KBM-7 (cell line): ENCODE results near the gene LYPD1.

Experiments used
- DNase-seq: peaks from one replicate; pipeline ENCODE4 v3.0.0-alpha.2; 2015
- in situ Hi-C: fragments of 300-500 bp; cut with MboI; formaldehyde crosslinking; loops from 2 replicates; pipeline ENCODE4 v1.14.3; 2020; ENCODE audit warnings: low sequenced_read_pairs, low pct_unique_long_range_greater_than_20kb, mixed read lengths

Gene LYPD1

GRCh38 chr2:132670496-132671150 lies 618 bp upstream of the LYPD1 start:
- DNase-seq, result no peak

GRCh38 chr2:132668987-132669907 lies 758 bp downstream of the LYPD1 start:
- no peak for DNase-seq
- in situ Hi-C loops, result no loop called here

More at GRCh38 chr2:132670496-132671150, 618 bp upstream of the LYPD1 start:
- in situ Hi-C loops, result no loop called here

GRCh38 chr2:132668189-132668823 lies 1.7 kb downstream of the LYPD1 start:
- in situ Hi-C loops, result no loop called here
- no peak for DNase-seq

DNA sequence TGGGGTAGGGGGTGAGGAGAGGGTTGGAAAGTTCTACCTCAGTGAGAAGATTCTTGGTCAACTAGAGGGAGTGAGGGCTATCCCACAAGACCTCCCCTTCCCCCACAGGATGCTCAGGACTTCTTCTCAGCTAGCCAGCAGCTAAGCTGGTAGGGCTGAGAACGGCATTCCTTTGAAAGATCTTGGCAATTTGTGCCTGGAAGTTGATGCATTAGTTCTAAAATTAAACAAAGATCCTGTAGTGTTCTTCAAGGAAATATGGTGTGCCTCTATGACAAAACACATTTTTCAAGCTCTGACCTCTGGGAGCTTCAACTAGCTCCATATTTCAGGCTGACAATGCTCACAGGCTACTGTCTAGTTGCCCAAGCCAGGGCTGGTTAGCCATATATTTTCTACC lies 2.3 kb downstream of the LYPD1 start:
- no peak for DNase-seq
- in situ Hi-C loops, result no loop called here

GRCh38 chr2:132665401-132666140 lies 4.4 kb downstream of the LYPD1 start:
- no peak for DNase-seq
- in situ Hi-C loops, result no loop called here

- DNase-seq, result no peak
- in situ Hi-C loops, result no loop called here
Observed at GRCh38 chr2:132664096-132664495, 5.9 kb downstream of the LYPD1 start.

GRCh38 chr2:132662732-132663131 lies 7.3 kb downstream of the LYPD1 start:
- in situ Hi-C loops, result no loop called here
- DNase-seq, result no peak

DNA sequence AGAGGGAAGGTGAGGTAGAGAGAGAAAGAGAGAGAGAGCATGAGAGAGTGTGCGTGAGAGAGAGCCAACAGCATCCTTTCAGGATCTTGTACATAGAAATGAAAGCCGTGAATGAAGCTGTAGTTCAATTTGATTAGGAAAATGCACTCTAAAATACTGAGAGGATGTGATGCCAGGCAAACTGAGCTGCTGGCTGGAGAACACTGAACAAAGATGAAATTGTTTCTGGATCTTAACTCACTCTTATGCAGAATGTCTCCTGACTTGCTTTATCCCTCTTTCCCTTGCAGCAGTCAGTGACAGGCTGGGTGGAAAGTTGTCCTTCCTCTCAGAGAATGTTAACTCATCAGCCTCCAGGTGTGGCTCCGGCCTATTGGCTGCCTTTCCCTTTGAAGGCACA lies 10.7 kb downstream of the LYPD1 start:
- in situ Hi-C loops, result no loop called here
- DNase-seq, result no peak

GRCh38 chr2:132656266-132656975 lies 13.6 kb downstream of the LYPD1 start:
- in situ Hi-C loops, result no loop called here
- DNase-seq, result no peak

DNA sequence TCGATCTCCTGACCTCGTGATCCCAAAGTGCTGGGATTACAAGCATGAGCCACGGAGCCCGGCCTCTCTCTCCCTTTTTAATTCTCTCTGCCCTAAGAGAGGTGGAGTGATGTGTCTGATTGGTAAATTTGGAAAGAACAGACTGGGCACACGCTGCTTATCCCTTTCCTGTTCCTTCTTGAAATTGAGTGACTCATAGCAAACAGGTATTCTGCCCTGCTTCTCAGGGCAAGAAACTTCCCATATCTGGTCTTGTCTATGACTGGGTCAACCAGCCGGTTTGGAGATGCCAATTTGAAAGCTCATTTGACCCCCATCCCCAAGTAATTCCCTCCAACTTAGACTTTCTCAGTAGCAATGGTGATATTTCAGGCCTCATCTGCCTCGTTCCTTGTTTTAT lies 15.0 kb downstream of the LYPD1 start:
- in situ Hi-C loops, result no loop called here
- DNase-seq, result no peak

DNA sequence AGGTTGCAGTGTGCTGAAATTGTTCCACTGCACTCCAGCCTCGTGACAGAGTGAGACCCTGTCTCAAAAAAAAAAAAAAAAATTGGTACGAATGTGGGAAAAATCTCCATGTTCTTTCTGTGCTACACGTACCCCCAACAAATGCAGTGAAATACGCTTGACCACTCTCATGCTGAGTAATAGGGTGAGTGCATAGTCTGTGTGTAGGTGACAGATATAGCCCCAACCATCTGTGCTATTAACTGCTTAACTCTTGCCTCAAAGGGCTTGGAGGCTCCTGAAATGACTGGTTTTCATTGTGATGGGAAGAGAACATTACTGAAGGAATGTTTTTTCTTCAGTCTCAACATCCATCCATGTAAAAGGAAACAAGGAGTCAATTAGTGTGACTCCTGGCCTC lies 15.7 kb downstream of the LYPD1 start:
- in situ Hi-C loops, result no loop called here
- DNase-seq, result no peak

GRCh38 chr2:132652474-132652873 lies 17.5 kb downstream of the LYPD1 start:
- no peak for DNase-seq
- in situ Hi-C loops, result no loop called here

DNA sequence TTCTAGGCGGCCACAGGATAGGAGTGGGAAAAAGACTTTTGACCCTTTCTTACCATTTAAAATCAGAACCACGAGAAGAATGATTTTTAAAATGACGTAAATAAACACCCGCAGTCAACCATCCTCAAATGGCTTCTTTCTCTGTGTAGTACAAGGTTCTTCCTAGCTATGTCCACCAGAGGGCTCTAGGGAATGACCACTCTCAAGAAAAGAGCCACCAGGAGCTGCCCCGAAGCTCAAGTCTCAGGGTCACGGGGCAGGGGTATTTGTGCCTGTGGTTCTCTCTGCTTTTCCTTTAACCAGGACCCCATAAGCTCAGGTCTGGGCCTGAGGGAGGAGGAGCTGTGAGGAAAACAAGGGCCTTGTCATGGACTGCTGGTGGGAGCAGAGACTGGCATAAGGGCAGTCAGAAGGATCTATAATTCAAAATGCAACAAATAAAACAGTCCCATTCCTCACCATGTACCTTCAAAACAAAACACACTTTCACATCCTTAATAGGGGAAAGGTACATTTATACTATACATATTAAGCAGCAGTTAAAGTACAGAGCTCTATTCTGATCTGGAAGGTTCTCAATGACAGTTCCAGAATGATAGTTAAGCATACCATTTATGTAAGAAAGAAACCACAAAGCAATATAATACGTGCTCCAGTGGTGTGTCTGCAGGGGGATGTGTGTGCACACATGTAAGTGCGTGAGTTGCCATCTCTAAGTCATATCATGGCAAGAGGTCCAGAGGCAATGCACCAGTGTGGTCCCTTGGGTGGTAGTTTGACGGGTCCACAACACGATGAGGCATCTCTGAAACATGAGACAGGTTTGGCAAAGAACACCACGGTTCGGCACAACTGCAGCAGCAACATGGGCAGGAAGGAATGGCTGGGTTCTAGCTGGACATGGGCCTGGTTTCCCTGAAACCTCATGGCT lies 18.6 kb downstream of the LYPD1 start:
- DNase-seq, result no peak

GRCh38 chr2:132646540-132647108 lies 23.4 kb downstream of the LYPD1 start:
- in situ Hi-C loops, result no loop called here
- no peak for DNase-seq

More for the DNA sequence above, 18.6 kb downstream of the LYPD1 start:
- in situ Hi-C loops, result no loop called here

DNA sequence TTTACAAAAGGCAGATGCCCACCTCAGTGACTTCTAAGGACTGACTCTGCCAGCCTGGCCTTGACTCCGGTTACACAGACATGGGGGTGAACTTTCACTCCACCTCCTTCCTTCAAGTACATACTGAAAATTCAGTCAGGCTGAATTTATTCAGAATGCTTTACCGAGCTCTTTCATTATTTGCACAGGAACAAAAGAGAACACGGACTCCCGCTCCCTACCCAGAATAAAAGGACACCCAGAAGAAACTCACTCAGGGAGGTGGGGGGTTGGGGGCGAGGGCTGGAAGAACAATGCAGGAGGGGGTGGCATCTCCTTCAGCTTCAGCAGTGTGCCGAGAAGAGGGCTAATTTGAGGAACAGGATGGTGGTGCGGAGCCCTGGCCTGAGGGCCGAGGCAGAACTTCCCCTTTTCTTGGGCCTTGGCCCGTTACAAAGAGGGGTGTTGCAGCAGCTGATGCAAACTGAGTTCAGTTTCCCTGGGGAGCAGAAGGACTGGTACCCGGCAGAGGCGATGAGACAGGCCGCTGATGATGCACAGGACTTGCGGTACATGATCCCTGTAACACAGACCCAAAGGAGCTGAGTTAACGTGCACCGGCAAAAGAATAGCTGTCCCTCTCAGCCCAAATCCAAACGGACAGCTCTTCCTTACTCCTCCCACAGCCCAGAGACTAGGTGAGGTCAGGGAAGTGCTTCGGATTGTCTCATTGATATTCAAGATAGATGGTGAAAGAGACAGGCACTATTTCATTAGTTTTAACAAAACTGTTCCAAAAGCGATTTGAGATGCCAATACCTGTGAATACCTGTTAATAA lies 24.1 kb downstream of the LYPD1 start:
- in situ Hi-C loops, result no loop called here
- peak; percentile 5 for DNase-seq

- DNase-seq, result no peak
- in situ Hi-C loops, result no loop called here
Observed at GRCh38 chr2:132645176-132645575, 24.8 kb downstream of the LYPD1 start.

DNA sequence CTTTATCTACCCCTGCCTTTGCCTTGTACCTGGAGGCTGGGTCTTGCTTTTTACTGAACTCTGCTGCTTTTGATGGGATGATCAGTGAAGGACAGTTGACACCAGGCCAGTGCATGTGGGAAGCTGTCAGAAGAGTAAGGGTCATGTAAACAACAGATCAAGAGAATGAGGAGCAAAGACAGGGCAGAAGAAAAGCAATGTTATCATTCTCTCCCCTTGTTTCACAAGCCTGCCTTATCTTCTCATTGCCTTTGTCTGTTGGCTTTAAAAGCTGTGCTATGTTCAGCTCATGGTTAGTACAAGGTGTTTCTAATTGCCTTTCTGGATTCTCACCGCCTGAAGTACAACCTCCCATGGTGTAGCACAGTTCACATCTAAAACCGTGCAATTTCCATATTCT lies 27.6 kb downstream of the LYPD1 start:
- no peak for DNase-seq
- in situ Hi-C loops, result no loop called here
